Measurements from ENCODE around the gene RGS12. TPM values are rescaled to one million over a fixed set of nuclear protein-coding genes. Genes with fewer than 3 reads are reported as not detected.
A peak's percentile ranks its signal among the peaks of the same experiment; 100 is the strongest.

Gene RGS12
- total and polyA plus RNA-seq, 2 of the 13 experiments (the other 11 are each of a cell fraction or from before 2014, with no cell fraction given): 21.0 to 27.7 TPM

- TF ChIP-seq NFE2L2 (IDR thresholded peaks at IDR 0.05; ENCODE audit: low read length) (no peak), PHF21A (CRISPR knock-in tag; IDR thresholded peaks at IDR 0.05) (no peak), MXD4 (CRISPR knock-in tag; IDR thresholded peaks at IDR 0.05) (peak; percentile 89; the same call in 1 of the 2 replicates), NFKB2 (CRISPR knock-in tag; IDR thresholded peaks at IDR 0.05; ENCODE audit: borderline replicate concordance) (no peak)
Observed at GRCh38 chr4:3284734-3285557, 7.9 kb upstream of the RGS12 start (continued).

- H3K9ac ChIP-seq (ENCODE audit: insufficient read depth, low read depth, low read length): peak overlapping the region; percentile 71
- intact Hi-C loops (cut with micrococcal nuclease; ENCODE audit: unreplicated experiment) (no loop called here), in situ Hi-C loops (cut with HindIII; ENCODE audit: extremely low pct_ligation_motif_present, low pct_unique_long_range_greater_than_20kb) (no loop called here)
- ATAC-seq: peak; percentile 79
- H2AFZ ChIP-seq (ENCODE audit: low read length): no peak overlapping the region
- CTCF ChIA-PET (ENCODE audit: low intra/inter-chr PET ratio, low total read pairs): no interaction called here
- peaks cover 72% of the 10 kb centered on the region for H3K4me1 ChIP-seq (ENCODE audit: insufficient read depth, low read length)
- H3K4me3 ChIP-seq (replicated peaks in 1 of 3; ENCODE audit: insufficient read depth in 1 of 3, low read depth in 2 of 3, low read length in 3 of 3): peak overlapping the region; percentile 59 to 89 (median 64)
- POLR2A ChIA-PET: interaction anchor here (1.2 kb wide), 1 partner anchor 16 kb away, joined by 3 read pairs; no protein-coding TSS in a partner anchor
- DNase-seq (ENCODE audit: low spot score): peak; percentile 56
- H4K20me1 ChIP-seq (ENCODE audit: insufficient read depth, low read length): no peaks in the 10 kb centered on the region
- peaks cover 13% of the 10 kb centered on the region for H3K79me2 ChIP-seq (ENCODE audit: insufficient read depth, low read length)
- peaks cover 0 to 12% of the 10 kb centered on the region in 2 experiments; a peak in 1 of 5 replicates for H3K27me3 ChIP-seq (ENCODE audit: control insufficient read depth in 1 of 2, insufficient read depth in 2 of 2, low read length in 2 of 2)
- no peaks in the 10 kb centered on the region for H3K9me3 ChIP-seq (ENCODE audit: low read length)
- FAIRE-seq: no peak
- H3K36me3 ChIP-seq (replicated peaks in 1 of 2; ENCODE audit: control insufficient read depth in 1 of 2, insufficient read depth in 2 of 2, low read length in 2 of 2): no peaks in the 10 kb centered on the region
- WGBS (ENCODE audit: low lambda C conversion rate): 10% methylated on average over 8 of the region's 38 CpGs
- peak overlapping the region; percentile 69 for H3K27ac ChIP-seq (ENCODE audit: extremely low read length, insufficient read depth, low read length)
- peak overlapping the region; percentile 95 for H3K4me2 ChIP-seq (ENCODE audit: low read depth, low read length)
- no TSS peak for BruUV-seq (replicated peaks)
- no peak for TF ChIP-seq CTCF (CRISPR knock-in tag; IDR thresholded peaks at IDR 0.05)
- no peak for TF ChIP-seq PCBP2 (optimal IDR thresholded peaks at IDR 0.05; ENCODE audit: low read depth, low read length, poor library complexity, severe bottlenecking)
- TF ChIP-seq MBNL3 (CRISPR knock-in tag; conservative IDR thresholded peaks at IDR 0.05): no peak
- TF ChIP-seq MIXL1 (CRISPR knock-in tag; IDR thresholded peaks at IDR 0.05): no peak
- TF ChIP-seq IRF1 (CRISPR knock-in tag; IDR thresholded peaks at IDR 0.05; ENCODE audit: low read depth): no peak
- TF ChIP-seq FOXO4 (CRISPR knock-in tag; conservative IDR thresholded peaks at IDR 0.05): no peak
- 0 out of 2 replicates have a peak, but pooled peaks have one; percentile 41 for TF ChIP-seq MTA1 (CRISPR knock-in tag; IDR thresholded peaks at IDR 0.05; ENCODE audit: borderline replicate concordance)
- no peak for TF ChIP-seq ZFP36L2 (CRISPR knock-in tag; IDR thresholded peaks at IDR 0.05)
- no peak for TF ChIP-seq ZNF772 (CRISPR knock-in tag; IDR thresholded peaks at IDR 0.05)
Observed at GRCh38 chr4:3285558-3286334, 7.1 kb upstream of the RGS12 start.

Measured in HepG2 (cell line).